HepG2 (cell line): ENCODE measurements around the gene ST13. TPM values are rescaled to one million over a fixed set of nuclear protein-coding genes. Genes with fewer than 3 reads are reported as not detected.
A peak's percentile ranks its signal among the peaks of the same experiment; 100 is the strongest.

ENCODE experiments used
- ATAD3A ChIP-seq: sonication (generic); formaldehyde crosslinking; IDR thresholded peaks from 2 replicates; pipeline ENCODE4 v1.4.0; 2020; ENCODE audit warnings: missing genetic modification reagents
- E2F5 ChIP-seq: sonication (generic); formaldehyde crosslinking; conservative IDR thresholded peaks from 2 replicates; pipeline ENCODE4 v1.4.0; 2020; ENCODE audit warnings: missing genetic modification reagents
- ESRRA ChIP-seq: sonication (generic); formaldehyde crosslinking; IDR thresholded peaks from 2 replicates; pipeline ENCODE4 v1.5.1; 2020; ENCODE audit warnings: mild to moderate bottlenecking, low read depth, missing genetic modification reagents
- ETV6 ChIP-seq: sonication (generic); formaldehyde crosslinking; conservative IDR thresholded peaks from 2 replicates; pipeline ENCODE4 v1.4.0; 2020; ENCODE audit warnings: missing genetic modification reagents
- FOXP1 ChIP-seq, 2 experiments: fragments of 450-650 bp in 1 of 2; IDR thresholded peaks; 2 replicates each; pipeline ENCODE4 v1.6.1; 2017 to 2018; ENCODE audit warnings: antibody characterized with exemption in 1 of 2
- FUBP1 ChIP-seq: sonication (generic); formaldehyde crosslinking; IDR thresholded peaks from 2 replicates; pipeline ENCODE4 v1.5.1; 2020; ENCODE audit warnings: missing genetic modification reagents, mild to moderate bottlenecking, borderline replicate concordance
- NFE2L2 ChIP-seq: fragments of 150-350 bp; IDR thresholded peaks from 2 replicates; pipeline ENCODE4 v1.6.1; 2014; ENCODE audit warnings: low read length
- NR2F6 ChIP-seq, 2 experiments: IDR thresholded peaks; 2 replicates each; pipeline ENCODE4 v1.6.1; 2016; ENCODE audit warnings: antibody characterized with exemption in 1 of 2, mild to moderate bottlenecking in 1 of 2
- PCBP1 ChIP-seq: fragments of 200-400 bp; formaldehyde crosslinking; IDR thresholded peaks from 2 replicates; pipeline ENCODE4 v1.6.1; 2017; ENCODE audit warnings: mild to moderate bottlenecking, low read depth, low read length, borderline replicate concordance
- TARDBP ChIP-seq: sonication (generic); formaldehyde crosslinking; IDR thresholded peaks from 2 replicates; pipeline ENCODE4 v1.8.0; 2022; ENCODE audit warnings: mild to moderate bottlenecking, missing genetic modification reagents
- TBX2 ChIP-seq: sonication (generic); formaldehyde crosslinking; IDR thresholded peaks from 2 replicates; pipeline ENCODE4 v1.5.0; 2020; ENCODE audit warnings: missing genetic modification reagents, mild to moderate bottlenecking, borderline replicate concordance
- ZNF232 ChIP-seq: sonication (generic); formaldehyde crosslinking; IDR thresholded peaks from 2 replicates; pipeline ENCODE4 v1.4.0; 2020; ENCODE audit warnings: missing genetic modification reagents, borderline replicate concordance
- ZNF234 ChIP-seq: sonication (generic); formaldehyde crosslinking; conservative IDR thresholded peaks from 2 replicates; pipeline ENCODE4 v1.5.1; 2020; ENCODE audit warnings: mild to moderate bottlenecking, missing genetic modification reagents
- ZNF430 ChIP-seq: sonication (generic); formaldehyde crosslinking; IDR thresholded peaks from 2 replicates; pipeline ENCODE4 v1.9.0; 2021; ENCODE audit warnings: mild to moderate bottlenecking, missing genetic modification reagents
- ZNF530 ChIP-seq: sonication (generic); formaldehyde crosslinking; IDR thresholded peaks from 2 replicates; pipeline ENCODE4 v1.5.0; 2020; ENCODE audit warnings: low read depth, mild to moderate bottlenecking, missing genetic modification reagents
- ZNF720 ChIP-seq: sonication (generic); formaldehyde crosslinking; IDR thresholded peaks from 2 replicates; pipeline ENCODE4 v1.4.0; 2020; ENCODE audit warnings: missing genetic modification reagents
- ZNF788 ChIP-seq: sonication (generic); formaldehyde crosslinking; IDR thresholded peaks from 2 replicates; pipeline ENCODE4 v1.5.0; 2020; ENCODE audit warnings: mild to moderate bottlenecking, missing genetic modification reagents, borderline replicate concordance
- polyA plus RNA-seq, 8 experiments: library from polyadenylated mRNA; depleted of rRNA in 3 of 8; stranded (reverse) in 7 of 8; unstranded in 1 of 8; fragments of >200 nt; fragmentation: Illumina TruSeq in 4 of 8; extraction: Trizol in 4 of 8; gene quantifications; 2 replicates each; pipeline versions ENCODE4 v1.2.1 to v1.2.3, GENCODE V29; 2011 to 2016; ENCODE audit warnings: low read depth in 4 of 8, missing spikeins in 1 of 8, mixed read lengths in 1 of 8; ENCODE audit not compliant: insufficient read depth in 1 of 8
- total RNA-seq, 5 experiments: library from RNA; depleted of rRNA; stranded (reverse); fragments of >200 nt; fragmentation: Illumina TruSeq; extraction: Trizol; gene quantifications; 2 replicates each; pipeline ENCODE4 v1.2.3, GENCODE V29; 2016; ENCODE audit warnings: low read depth in 1 of 5
- TF ChIP-seq, protein P1 (sequence below): sonication (generic); formaldehyde crosslinking; IDR thresholded peaks from 2 replicates; pipeline ENCODE4 v1.5.0; 2020; ENCODE audit warnings: missing genetic modification reagents, mild to moderate bottlenecking, borderline replicate concordance
- TF ChIP-seq, protein P2 (sequence below), 2 experiments: IDR thresholded peaks; 2 replicates each; pipeline ENCODE4 v1.6.1; 2011 to 2012; ENCODE audit warnings: low read length in 2 of 2, borderline replicate concordance in 1 of 2, low read depth in 1 of 2, mild to moderate bottlenecking in 1 of 2, moderate library complexity in 1 of 2

ST13 gene
- total and polyA plus RNA-seq, 2 of the 13 experiments (the other 11 are each of a cell fraction or from before 2014, with no cell fraction given), result 110 to 274 TPM

DNA sequence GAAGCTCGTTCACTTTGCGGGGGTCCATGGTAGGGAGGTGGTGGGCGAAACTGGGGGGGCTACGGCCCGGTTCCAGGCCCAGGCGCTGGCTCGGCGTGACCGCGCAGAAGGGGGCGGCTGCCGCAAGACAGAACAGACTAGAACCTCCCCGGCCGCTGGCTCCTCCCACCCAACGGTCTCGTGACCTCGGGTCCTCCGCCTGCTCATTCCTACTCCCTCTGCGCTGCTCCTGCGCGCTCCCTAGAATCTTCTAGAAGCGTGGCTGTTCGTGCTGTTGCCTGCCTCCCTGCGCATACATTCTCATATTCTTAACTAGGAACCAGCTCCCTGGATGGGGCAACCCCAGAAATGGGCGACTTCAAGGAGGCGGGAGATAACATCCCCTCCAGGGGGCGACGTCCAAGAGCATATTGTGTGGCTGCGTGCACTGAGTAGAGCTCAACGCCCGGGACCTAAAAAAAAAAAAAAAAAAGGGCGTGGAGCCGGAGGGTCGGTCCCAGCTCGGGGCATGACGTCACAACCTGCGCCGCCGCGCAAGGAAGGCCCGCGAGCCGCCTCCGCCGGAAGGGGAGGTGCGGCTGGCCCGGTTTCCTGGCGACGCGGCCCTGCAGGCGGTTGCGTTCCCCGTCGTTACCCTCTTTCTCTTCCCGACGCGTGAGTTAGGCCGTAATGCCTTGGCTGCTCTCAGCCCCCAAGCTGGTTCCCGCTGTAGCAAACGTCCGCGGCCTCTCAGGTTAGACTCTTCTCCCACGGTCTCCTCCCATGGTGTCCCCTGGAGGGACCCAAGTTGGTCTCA lies at the start of gene ST13, which contains the start of gene XPNPEP3 (continued):
- TF ChIP-seq FUBP1 (CRISPR knock-in tag), result 0 out of 2 replicates have a peak, but pooled peaks have one; percentile 54
- TF ChIP-seq PCBP1, result 0 out of 2 replicates have a peak, but pooled peaks have one; percentile 35
- TF ChIP-seq ESRRA (CRISPR knock-in tag), result peak; percentile 60; the same call in 1 of the 2 replicates
- TF ChIP-seq ZNF234 (CRISPR knock-in tag), result no peak
- TF ChIP-seq E2F5 (CRISPR knock-in tag), result 0 out of 2 replicates have a peak, but pooled peaks have one; percentile 36
- peak; percentile 53; the same call in 1 of the 2 replicates for TF ChIP-seq TARDBP
- TF ChIP-seq ZNF232, result no peak; the same call in 1 of the 2 replicates
- no peak for TF ChIP-seq NFE2L2
- peak; percentile 56; the same call in 1 of the 2 replicates for TF ChIP-seq ZNF788 (CRISPR knock-in tag)
- TF ChIP-seq ETV6 (CRISPR knock-in tag), result no peak
- TF ChIP-seq, protein P1, sequence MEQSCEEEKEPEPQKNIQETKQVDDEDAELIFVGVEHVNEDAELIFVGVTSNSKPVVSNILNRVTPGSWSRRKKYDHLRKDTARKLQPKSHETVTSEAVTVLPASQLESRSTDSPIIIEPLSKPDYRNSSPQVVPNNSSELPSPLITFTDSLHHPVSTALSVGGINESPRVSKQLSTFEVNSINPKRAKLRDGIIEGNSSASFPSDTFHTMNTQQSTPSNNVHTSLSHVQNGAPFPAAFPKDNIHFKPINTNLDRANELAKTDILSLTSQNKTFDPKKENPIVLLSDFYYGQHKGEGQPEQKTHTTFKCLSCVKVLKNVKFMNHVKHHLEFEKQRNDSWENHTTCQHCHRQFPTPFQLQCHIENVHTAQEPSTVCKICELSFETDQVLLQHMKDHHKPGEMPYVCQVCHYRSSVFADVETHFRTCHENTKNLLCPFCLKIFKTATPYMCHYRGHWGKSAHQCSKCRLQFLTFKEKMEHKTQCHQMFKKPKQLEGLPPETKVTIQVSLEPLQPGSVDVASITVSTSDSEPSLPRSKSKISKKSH, result peak; percentile 44; the same call in 1 of the 2 replicates
- peak; percentile 68; the same call in 1 of the 2 replicates for TF ChIP-seq TBX2
- TF ChIP-seq ATAD3A, result no peak
- TF ChIP-seq FOXP1 (IDR thresholded peaks at IDR 0.05), result no peak
- no peak; the same call in 1 of the 2 replicates for TF ChIP-seq FOXP1 (CRISPR knock-in tag; IDR thresholded peaks at IDR 0.05)
- no peak for TF ChIP-seq ZNF530 (CRISPR knock-in tag)
- TF ChIP-seq ZNF720, result no peak
- TF ChIP-seq NR2F6 (IDR thresholded peaks at IDR 0.05), result no peak
- TF ChIP-seq NR2F6 (CRISPR knock-in tag; IDR thresholded peaks at IDR 0.05), result peak; percentile 12; the same call in 1 of the 2 replicates
- TF ChIP-seq, protein P2, sequence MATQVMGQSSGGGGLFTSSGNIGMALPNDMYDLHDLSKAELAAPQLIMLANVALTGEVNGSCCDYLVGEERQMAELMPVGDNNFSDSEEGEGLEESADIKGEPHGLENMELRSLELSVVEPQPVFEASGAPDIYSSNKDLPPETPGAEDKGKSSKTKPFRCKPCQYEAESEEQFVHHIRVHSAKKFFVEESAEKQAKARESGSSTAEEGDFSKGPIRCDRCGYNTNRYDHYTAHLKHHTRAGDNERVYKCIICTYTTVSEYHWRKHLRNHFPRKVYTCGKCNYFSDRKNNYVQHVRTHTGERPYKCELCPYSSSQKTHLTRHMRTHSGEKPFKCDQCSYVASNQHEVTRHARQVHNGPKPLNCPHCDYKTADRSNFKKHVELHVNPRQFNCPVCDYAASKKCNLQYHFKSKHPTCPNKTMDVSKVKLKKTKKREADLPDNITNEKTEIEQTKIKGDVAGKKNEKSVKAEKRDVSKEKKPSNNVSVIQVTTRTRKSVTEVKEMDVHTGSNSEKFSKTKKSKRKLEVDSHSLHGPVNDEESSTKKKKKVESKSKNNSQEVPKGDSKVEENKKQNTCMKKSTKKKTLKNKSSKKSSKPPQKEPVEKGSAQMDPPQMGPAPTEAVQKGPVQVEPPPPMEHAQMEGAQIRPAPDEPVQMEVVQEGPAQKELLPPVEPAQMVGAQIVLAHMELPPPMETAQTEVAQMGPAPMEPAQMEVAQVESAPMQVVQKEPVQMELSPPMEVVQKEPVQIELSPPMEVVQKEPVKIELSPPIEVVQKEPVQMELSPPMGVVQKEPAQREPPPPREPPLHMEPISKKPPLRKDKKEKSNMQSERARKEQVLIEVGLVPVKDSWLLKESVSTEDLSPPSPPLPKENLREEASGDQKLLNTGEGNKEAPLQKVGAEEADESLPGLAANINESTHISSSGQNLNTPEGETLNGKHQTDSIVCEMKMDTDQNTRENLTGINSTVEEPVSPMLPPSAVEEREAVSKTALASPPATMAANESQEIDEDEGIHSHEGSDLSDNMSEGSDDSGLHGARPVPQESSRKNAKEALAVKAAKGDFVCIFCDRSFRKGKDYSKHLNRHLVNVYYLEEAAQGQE (IDR thresholded peaks at IDR 0.05; ENCODE audit: borderline replicate concordance in 1 of 2, low read depth in 1 of 2, low read length in 2 of 2), result no peak
- 0 out of 2 replicates have a peak, but pooled peaks have one; percentile 46 for TF ChIP-seq ZNF430
